ENCODE measurements around the gene PODNL1. TPM values are rescaled to one million over a fixed set of nuclear protein-coding genes. Genes with fewer than 3 reads are reported as not detected.
A peak's percentile ranks its signal among the peaks of the same experiment; 100 is the strongest.

PODNL1 gene
- total and polyA plus RNA-seq, 7 donors = 0.07 to 1.3 (median 0.36) TPM

DNA sequence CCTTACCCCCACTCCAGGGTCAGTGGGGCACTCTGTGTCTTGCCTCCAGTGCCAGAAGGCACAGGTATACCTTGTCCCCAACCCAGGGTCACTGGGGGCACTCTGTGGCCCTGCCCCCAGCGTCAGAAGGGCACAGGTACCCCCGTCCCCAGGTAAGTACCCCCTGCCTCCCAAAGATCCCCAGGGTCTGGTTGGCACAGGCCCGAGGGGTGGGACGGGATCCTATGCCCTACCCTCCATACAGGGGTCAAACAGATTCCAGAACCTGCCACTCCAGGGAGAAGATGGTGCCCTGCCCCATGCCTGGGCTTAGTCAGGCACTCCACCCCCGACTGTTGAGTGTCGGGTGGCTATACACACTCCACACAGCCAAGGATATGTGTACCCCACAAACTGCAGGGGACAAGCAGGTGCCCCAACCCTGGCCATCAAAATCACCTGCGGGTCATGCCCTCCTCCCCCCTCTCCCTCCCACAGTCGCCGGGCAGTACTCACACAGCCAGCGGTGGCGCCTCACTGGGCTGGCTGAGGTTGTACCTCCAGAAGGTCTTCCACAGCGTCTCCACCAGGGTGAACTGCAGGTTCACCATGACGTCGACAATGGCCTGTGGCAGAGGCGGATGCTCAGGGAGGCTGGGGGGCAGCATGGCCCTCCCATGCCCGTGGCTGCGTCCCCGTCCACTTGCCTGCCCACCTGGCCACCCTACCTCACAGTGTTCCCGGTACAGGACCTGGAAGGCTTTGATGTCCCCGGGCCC is 27.9 kb upstream of the PODNL1 start:
- 94 to 95% (median 94%) methylated on average over 19 to 20 of the region's 20 CpGs for WGBS, 3 donors
- ATAC-seq = no peak
- H3K4me1 ChIP-seq = no peaks in the 10 kb centered on the region
- H3K4me3 ChIP-seq = no peak overlapping the region
- intact Hi-C loops (cut with DNase I) = no loop called here
- H3K36me3 ChIP-seq (ENCODE audit: insufficient read depth in 1 of 2, low read depth in 1 of 2) = peaks cover 0 to 88% of the 10 kb centered on the region in 2 donors
- no peaks in the 10 kb centered on the region for H3K27me3 ChIP-seq (ENCODE audit: insufficient read depth in 3 of 3, low read length in 2 of 3)
- TF ChIP-seq, protein P1, sequence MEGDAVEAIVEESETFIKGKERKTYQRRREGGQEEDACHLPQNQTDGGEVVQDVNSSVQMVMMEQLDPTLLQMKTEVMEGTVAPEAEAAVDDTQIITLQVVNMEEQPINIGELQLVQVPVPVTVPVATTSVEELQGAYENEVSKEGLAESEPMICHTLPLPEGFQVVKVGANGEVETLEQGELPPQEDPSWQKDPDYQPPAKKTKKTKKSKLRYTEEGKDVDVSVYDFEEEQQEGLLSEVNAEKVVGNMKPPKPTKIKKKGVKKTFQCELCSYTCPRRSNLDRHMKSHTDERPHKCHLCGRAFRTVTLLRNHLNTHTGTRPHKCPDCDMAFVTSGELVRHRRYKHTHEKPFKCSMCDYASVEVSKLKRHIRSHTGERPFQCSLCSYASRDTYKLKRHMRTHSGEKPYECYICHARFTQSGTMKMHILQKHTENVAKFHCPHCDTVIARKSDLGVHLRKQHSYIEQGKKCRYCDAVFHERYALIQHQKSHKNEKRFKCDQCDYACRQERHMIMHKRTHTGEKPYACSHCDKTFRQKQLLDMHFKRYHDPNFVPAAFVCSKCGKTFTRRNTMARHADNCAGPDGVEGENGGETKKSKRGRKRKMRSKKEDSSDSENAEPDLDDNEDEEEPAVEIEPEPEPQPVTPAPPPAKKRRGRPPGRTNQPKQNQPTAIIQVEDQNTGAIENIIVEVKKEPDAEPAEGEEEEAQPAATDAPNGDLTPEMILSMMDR (IDR thresholded peaks at IDR 0.05) = no peak
- no peaks in the 10 kb centered on the region for H3K9me3 ChIP-seq
- no peak for DNase-seq
- H3K27ac ChIP-seq = no peak overlapping the region

DNA sequence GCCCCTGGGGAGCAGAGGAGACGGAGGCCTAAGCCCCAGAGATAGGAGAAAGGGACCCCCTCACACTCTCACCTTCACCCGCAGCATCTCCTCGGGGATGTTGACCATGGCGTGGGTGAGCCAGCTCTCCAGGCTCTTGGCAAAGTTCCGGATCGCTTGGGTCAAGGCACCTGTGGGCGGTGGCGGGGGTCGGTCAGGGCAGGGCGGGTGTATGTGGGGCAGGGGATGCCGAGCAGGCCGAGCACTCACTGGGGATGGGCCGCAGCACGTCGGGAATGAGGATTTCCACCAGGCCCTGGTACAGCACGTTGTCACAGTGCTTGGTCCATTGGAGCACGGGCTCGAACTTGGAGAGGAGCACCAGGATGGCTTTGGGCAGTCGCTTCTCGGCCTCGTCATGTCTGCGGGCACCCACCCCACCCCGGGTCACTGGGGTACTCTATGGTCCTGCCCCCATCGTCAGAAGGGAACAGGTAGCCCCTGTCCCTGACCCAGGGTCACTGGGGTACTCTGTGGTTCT is 27.2 kb upstream of the PODNL1 start:
- 91 to 93% (median 91%) methylated on average over 24 of the region's 24 CpGs for WGBS, 3 donors
- ATAC-seq = no peak
- intact Hi-C loops (cut with DNase I) = no loop called here

DNA sequence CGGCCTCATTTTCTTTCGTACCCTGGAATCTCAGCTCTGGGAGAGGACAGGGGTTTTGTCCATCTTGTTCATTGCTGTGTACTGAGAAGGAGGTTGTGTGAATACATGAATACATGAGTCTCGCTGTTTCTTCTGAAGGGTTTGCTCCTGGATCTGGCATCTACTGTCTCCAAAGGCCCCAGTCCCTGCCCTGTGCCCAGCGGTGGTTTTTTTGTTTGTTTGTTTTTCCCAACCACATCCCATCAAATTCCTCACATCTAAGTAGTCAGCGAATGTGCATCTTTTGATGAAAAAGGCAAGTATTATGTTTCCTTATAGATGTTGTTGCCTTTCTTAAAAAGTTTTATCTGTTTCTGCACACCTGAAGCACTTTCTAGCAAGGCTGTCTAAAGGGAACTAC is 26.6 kb upstream of the PODNL1 start:
- no peaks in the 10 kb centered on the region for H3K9me3 ChIP-seq
- TF ChIP-seq, protein P1 (IDR thresholded peaks at IDR 0.05) = no peak
- DNase-seq = no peak
- no peak for ATAC-seq
- H3K36me3 ChIP-seq (ENCODE audit: insufficient read depth in 1 of 2, low read depth in 1 of 2) = peaks cover 0 to 95% of the 10 kb centered on the region in 2 donors
- intact Hi-C loops (cut with DNase I) = no loop called here
- no peak overlapping the region for H3K27ac ChIP-seq
- H3K27me3 ChIP-seq (ENCODE audit: insufficient read depth in 3 of 3, low read length in 2 of 3) = no peaks in the 10 kb centered on the region
- no peaks in the 10 kb centered on the region for H3K4me1 ChIP-seq
- H3K4me3 ChIP-seq = no peak overlapping the region
- WGBS, 3 donors = 89 to 91% (median 90%) methylated on average over 5 of the region's 5 CpGs

More for the DNA sequence above, 27.2 kb upstream of the PODNL1 start:
- peaks cover 0 to 94% of the 10 kb centered on the region in 2 donors for H3K36me3 ChIP-seq (ENCODE audit: insufficient read depth in 1 of 2, low read depth in 1 of 2)
- no peak for DNase-seq
- H3K9me3 ChIP-seq = no peaks in the 10 kb centered on the region
- H3K4me3 ChIP-seq = no peak overlapping the region
- no peaks in the 10 kb centered on the region for H3K27me3 ChIP-seq (ENCODE audit: insufficient read depth in 3 of 3, low read length in 2 of 3)
- TF ChIP-seq, protein P1 (IDR thresholded peaks at IDR 0.05) = no peak
- H3K4me1 ChIP-seq = no peaks in the 10 kb centered on the region
- H3K27ac ChIP-seq = no peak overlapping the region

DNA sequence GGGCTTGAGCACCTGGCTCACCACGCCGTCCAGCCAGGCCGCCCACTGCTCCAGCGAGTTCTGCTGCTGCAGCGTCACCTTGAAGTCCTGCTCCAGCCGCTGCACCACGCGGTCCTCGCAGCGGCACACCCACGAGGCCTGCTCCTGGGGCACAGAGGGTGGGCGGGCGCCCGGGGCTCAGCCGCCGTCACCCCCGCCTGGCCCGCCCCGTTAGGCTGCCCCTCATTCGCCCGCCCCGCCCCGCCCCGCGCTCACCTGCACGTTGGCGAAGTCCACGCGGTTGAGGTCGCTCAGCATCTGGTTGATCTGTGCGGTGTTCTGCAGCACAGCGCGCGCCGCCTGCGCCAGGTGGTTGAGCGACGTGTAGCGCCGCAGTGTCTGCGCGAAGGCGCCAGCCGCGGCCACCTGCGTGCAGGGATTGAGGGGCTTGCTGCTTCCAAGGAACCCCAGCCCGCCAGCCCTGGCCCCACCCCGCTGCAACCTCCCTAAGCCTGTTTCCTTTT is 25.4 kb upstream of the PODNL1 start:
- ATAC-seq (peak in 1 of 4 donors; percentile 9), DNase-seq (no peak)
- Histone ChIP-seq H3K27me3 (ENCODE audit: insufficient read depth in 3 of 3, low read length in 2 of 3) (no peaks in the 10 kb centered on the region), H3K36me3 (ENCODE audit: insufficient read depth in 1 of 2, low read depth in 1 of 2) (peaks cover 0 to 95% of the 10 kb centered on the region in 2 donors), H3K4me3 (no peak overlapping the region), H3K9me3 (no peaks in the 10 kb centered on the region), H3K4me1 (no peaks in the 10 kb centered on the region), H3K27ac (no peak overlapping the region)
- TF ChIP-seq, protein P1 (IDR thresholded peaks at IDR 0.05) = no peak
- intact Hi-C loops (cut with DNase I) = no loop called here
- 89 to 94% (median 90%) methylated on average over 40 to 48 of the region's 48 CpGs for WGBS, 3 donors

Measured in psoas muscle (tissue), 8 donors.